ENCODE measurements around the gene CASTOR1. TPM values are rescaled to one million over a fixed set of nuclear protein-coding genes. Genes with fewer than 3 reads are reported as not detected.
"Not testable (repeated sequence)": the region's sequence is repeated elsewhere in the genome, so short reads cannot be mapped to it uniquely, and the experiment has no call there.

The CASTOR1 gene
- 10 to 100 TPM; 15.5 to 26.6 (median 20.6) TPM for total RNA-seq

DNA sequence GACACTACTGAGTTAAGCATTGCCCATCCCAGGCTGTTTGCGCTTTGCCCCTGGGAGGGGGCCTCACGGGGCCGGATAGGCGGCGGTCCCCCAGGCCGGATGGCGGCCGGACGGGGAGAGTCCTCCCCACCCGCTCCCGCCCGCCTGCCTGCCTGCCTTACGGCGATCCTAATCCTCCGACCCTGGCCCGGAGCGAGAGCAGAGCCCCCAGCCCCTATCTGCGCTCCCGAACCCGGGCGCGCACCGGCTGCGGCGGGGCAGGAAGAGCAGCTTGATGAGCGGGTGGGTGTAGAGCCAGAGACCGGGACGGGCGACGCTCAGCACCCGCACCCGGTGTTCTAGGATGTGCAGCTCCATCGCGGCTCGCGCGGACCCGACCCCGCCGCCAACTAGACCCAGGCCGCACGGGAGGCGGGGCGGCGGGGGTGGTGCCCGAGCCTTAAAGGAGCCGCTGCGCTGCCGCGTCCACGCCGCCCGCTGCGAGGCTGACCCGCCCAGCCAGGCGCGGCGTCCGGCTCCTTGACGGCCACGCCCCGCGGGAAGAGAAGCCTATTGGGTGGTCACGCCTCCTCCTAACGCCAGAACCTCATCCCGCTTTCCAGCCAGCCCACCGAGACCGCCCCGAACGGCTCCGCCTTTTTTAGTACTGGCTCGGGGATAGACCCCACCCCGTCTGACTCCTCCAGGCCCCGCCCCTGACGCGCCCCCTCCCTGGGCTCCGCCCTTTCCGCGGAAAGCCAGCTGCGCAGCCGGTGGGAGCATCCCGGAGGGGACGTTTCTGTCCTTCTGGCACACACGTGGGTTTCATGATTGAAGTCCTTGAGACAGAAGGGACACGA is at the start of gene CASTOR1:
TSS of gene CASTOR1 (minus strand) at position 365 of the 839 bp plus-strand sequence. CDS start at position 357, 8 bp downstream.
- H3K4me1 ChIP-seq, result peaks cover 16 to 28% of the 10 kb centered on the region in 2 donors

DNA sequence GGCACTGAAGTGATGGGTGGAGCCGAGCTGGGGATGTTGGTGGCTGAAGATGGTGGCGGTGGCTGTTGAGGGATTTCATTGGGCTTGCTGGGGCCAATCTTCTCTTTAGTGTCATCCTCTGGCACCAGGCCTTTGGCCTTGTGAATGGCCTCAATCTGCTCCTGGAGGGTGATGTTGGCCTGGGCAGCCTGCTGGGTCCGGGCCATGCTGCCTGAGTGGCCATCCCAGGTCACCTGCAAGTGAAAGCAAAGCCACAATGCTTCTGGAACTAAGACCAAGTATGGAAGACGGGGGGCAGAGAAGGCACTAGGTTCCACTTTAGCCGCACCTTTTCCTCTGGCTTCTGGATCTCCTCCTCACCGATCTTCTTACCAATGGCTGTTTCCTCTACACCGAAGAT is 49.5 kb upstream of the CASTOR1 start:
- Histone ChIP-seq H3K27ac (no peak overlapping the region), H3K9me3 (no peaks in the 10 kb centered on the region), H3K4me3 (no peak overlapping the region), H3K27me3 (no peaks in the 10 kb centered on the region), H3K4me1 (peaks cover 4% of the 10 kb centered on the region in 2 donors), H3K36me3 (peaks cover 27% of the 10 kb centered on the region)
- DNase-seq (ENCODE audit: low spot score in 2 of 2), result no peak
- intact Hi-C loops (cut with DNase I; ENCODE audit: low total_unique reads), result no loop called here
- TF ChIP-seq POLR2AphosphoS5 (IDR thresholded peaks at IDR 0.05) (no peak), POLR2A (IDR thresholded peaks at IDR 0.05) (no peak)
- TF ChIP-seq, protein P1, sequence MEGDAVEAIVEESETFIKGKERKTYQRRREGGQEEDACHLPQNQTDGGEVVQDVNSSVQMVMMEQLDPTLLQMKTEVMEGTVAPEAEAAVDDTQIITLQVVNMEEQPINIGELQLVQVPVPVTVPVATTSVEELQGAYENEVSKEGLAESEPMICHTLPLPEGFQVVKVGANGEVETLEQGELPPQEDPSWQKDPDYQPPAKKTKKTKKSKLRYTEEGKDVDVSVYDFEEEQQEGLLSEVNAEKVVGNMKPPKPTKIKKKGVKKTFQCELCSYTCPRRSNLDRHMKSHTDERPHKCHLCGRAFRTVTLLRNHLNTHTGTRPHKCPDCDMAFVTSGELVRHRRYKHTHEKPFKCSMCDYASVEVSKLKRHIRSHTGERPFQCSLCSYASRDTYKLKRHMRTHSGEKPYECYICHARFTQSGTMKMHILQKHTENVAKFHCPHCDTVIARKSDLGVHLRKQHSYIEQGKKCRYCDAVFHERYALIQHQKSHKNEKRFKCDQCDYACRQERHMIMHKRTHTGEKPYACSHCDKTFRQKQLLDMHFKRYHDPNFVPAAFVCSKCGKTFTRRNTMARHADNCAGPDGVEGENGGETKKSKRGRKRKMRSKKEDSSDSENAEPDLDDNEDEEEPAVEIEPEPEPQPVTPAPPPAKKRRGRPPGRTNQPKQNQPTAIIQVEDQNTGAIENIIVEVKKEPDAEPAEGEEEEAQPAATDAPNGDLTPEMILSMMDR (IDR thresholded peaks at IDR 0.05), result no peak

More for the DNA sequence above, at the start of gene CASTOR1:
- DNase-seq (ENCODE audit: low spot score in 2 of 2), result peak; percentile 98 to 99
- Histone ChIP-seq H3K27ac (peak within 1 kb of the TSS; percentile 96 to 98), H3K27me3 (no peaks in the 10 kb centered on the region), H3K9me3 (no peaks in the 10 kb centered on the region), H3K36me3 (no peaks in the 10 kb centered on the region), H3K4me3 (peak within 1 kb of the TSS; percentile 84 to 94 (median 92))
- TF ChIP-seq POLR2AphosphoS5 (IDR thresholded peaks at IDR 0.05), result peak; percentile 8 to 82 (median 66)
- TF ChIP-seq, protein P1 (IDR thresholded peaks at IDR 0.05), result no peak
- no peak for TF ChIP-seq POLR2A (IDR thresholded peaks at IDR 0.05)
- intact Hi-C loops (cut with DNase I; ENCODE audit: low total_unique reads), result loop anchor here (1.0 kb wide), 1 partner anchor 32 kb away; no protein-coding TSS in a partner anchor

DNA sequence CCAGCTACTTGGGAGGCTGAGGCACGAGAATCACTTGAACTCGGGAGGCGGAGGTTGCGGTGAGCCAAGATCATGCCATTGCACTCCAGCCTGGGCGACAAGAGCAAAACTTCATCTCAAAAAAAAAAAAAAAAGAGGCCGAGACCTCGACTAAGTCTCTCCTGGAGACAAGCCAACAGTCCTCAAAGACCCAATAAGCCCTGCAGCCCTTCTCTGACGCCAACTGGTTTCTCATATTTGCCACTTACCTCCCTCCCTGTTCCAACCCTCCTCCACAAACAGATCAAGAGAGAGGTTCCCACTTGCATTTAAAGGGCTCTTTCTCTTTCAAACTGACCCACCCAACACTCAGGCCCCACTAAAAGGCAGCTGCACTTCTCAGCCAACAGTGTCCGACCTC is 49.0 kb upstream of the CASTOR1 start:
- H3K27me3 ChIP-seq; H3K4me1 ChIP-seq; DNase-seq (ENCODE audit: low spot score in 2 of 2); H3K9me3 ChIP-seq; intact Hi-C loops (cut with DNase I; ENCODE audit: low total_unique reads); H3K27ac ChIP-seq; H3K4me3 ChIP-seq: not testable (repeated sequence)
- H3K36me3 ChIP-seq, result peaks cover 27% of the 10 kb centered on the region

DNA sequence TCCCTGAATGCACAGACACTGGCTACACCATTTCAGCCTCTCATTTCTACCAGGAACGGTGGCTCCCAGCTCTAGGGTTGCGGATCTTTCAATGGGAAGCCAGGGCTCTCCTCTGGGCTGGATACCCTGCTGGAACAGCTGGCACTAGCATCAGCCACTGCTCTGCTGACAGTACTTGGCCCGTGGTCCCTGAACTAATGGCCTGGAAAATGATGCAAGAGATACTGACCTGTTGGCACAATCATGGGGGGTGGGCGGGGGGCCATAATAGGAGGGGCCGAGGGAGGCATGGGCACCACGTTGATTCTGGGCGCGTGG is 48.1 kb upstream of the CASTOR1 start:
- Histone ChIP-seq H3K4me3 (no peak overlapping the region), H3K9me3 (no peaks in the 10 kb centered on the region), H3K27me3 (no peaks in the 10 kb centered on the region), H3K36me3 (peaks cover 27% of the 10 kb centered on the region), H3K4me1 (peaks cover 4 to 12% of the 10 kb centered on the region in 2 donors), H3K27ac (no peak overlapping the region)
- intact Hi-C loops (cut with DNase I; ENCODE audit: low total_unique reads), result no loop called here
- DNase-seq (ENCODE audit: low spot score in 2 of 2), result no peak
- TF ChIP-seq POLR2AphosphoS5 (IDR thresholded peaks at IDR 0.05) (no peak), POLR2A (IDR thresholded peaks at IDR 0.05) (no peak)
- TF ChIP-seq, protein P1 (IDR thresholded peaks at IDR 0.05), result no peak

DNA sequence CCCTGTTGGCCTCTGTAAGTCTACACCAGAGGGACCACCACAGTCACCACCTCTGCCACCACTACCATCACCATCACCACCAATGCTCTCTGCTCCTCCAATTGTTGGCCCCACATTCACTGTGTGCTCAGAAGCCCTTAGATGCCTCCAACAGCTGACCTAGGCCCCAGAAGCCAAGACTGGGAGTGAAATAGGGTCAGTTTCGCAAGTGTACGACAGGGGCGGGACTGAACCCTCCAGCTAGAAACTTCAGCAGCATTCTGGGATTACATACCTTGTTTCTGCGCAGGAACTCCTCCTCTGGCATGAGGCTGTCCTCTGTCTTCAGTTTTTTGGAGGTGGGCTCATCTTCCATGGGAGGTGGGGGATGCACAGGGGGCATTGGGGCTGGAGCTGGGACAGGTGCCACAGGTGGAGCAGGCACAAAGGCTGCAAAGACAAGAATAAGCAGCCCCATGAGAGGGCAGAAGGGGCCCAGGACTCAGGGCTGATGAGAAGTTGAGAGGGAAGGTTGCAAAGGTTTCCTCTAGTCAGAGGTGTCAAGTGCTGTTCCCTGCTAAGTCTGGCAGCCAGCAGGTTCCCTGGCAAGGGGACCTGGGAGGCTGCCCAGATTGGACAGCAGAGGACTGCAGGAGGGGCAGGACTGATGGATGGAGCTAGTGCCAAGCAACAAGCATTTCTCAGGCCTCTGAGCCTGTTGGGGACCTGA is 47.6 kb upstream of the CASTOR1 start:
- no peaks in the 10 kb centered on the region for H3K27me3 ChIP-seq
- H3K4me1 ChIP-seq, result peaks cover 4 to 12% of the 10 kb centered on the region in 2 donors
- no peak for DNase-seq (ENCODE audit: low spot score in 2 of 2)
- H3K27ac ChIP-seq, result no peak overlapping the region
- peaks cover 27% of the 10 kb centered on the region for H3K36me3 ChIP-seq
- no peaks in the 10 kb centered on the region for H3K9me3 ChIP-seq
- intact Hi-C loops (cut with DNase I; ENCODE audit: low total_unique reads), result no loop called here
- no peak overlapping the region for H3K4me3 ChIP-seq
- no peak for TF ChIP-seq POLR2AphosphoS5 (IDR thresholded peaks at IDR 0.05)
- TF ChIP-seq, protein P1 (IDR thresholded peaks at IDR 0.05), result no peak
- no peak for TF ChIP-seq POLR2A (IDR thresholded peaks at IDR 0.05)

All from breast epithelium (tissue), 4 donors.